NCI-H146 treated with DMSO at 0.1 percent for 48 hours (cell line): ENCODE data around the gene ARHGEF37.
"Not testable (repeated sequence)": the region's sequence is repeated elsewhere in the genome, so short reads cannot be mapped to it uniquely, and the experiment has no call there.

Experiments used
- DNase-seq: peaks from one replicate; lab custom pipeline; 2025; ENCODE audit not compliant: unreplicated experiment; lab: John Stamatoyannopoulos, UW

ARHGEF37 gene

DNA sequence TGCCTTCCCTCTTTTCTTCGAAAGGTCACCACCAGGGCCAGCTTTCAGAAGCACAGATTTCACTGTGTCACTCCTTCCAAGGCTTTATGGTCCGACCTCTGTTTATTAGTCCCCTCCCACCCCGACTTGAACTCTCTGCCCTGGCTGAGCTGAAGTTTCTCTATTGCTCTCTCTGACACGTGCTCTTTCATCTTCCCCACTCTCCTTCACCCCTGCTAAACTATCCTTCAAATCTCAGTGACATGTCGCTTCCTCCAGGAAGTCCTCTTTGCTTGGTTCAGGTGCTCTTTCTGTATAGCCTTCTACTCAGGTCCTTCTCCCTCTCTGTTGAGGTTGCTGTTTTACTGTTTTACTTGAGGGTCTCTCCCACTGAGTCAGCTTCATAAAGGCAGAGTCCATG lies 64.4 kb downstream of the ARHGEF37 start:
- no peak for DNase-seq

DNA sequence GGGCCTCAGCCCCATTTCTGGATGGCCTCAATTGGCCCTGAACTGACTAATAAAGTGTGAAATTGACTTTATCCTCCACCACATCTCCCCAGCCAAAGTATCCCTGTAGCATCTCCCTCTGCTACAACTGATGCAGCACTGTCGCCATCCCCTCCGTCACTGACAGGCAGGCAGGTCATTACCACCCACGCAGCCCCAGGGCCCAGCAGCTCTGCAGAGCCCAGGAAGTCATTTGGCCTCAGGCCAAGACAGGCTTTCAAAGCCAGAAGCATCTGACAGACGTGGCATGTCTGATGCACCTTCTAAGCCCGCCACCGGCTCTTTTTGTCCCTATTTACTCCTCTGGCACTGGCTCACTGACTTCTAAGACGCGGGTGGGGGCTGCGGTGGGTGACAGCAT lies 65.3 kb downstream of the ARHGEF37 start:
- peak; percentile 37 for DNase-seq

DNA sequence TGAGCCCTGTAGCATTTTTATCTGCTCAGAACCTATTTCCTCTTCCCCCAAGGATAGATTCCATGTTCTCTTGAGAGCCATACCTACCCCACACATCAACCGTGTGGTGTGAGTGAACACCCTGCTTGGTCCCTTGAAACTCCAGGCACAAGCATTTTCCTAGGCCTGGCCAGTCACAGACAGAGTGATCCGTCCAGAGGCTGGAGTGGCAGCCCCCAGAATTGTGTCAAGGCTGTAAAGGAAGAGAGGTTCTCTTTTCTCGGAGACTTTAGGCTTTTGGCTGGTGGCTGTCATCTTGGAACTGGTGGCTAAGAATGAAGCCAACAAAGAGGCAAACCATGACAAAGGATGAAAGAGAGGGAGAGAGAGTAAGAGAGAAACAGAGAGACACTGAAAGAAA lies 66.0 kb downstream of the ARHGEF37 start:
- DNase-seq = no peak

DNA sequence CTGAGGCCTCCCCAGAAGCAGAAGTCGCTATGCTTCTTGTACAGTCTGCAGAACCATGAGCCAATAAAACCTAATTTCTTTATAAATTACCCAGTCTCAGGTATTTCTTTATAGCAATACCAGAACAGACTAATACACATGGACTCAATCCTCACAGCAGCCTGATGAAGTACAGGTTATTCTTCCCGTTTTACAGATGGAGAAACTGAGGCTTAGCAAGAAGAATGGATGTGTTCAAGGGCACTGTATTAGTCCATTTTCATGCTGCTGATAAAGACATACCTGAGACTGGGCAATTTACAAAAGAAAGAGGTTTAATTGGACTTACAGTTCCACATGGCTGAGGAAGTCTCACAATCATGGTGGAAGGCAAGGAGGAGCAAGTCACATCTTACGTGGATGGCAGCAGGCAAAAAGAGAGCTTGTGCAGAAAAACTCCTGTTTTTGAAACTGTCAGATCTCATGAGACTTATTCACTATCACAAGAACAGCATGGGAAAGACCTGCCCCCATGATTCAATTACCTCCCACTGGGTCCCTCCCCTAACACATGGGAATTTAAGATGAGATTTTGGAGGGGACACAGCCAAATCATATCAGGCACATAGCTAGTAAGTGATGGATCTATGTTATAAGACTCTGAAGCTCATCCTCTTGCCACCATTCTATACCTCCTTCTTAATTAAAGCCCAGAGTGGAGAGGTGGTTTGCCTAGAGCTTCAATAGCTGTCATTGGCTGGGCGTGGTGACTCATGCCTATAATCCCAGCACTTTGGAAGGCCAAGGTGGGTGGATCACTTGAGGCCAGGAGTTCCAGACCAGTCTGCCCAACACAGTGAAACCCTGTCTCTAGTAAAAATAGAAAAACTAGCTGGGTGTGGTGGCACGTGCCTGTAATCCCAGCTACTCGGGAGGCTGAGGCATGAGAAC lies 67.4 kb downstream of the ARHGEF37 start:
- not testable (repeated sequence) for DNase-seq

DNA sequence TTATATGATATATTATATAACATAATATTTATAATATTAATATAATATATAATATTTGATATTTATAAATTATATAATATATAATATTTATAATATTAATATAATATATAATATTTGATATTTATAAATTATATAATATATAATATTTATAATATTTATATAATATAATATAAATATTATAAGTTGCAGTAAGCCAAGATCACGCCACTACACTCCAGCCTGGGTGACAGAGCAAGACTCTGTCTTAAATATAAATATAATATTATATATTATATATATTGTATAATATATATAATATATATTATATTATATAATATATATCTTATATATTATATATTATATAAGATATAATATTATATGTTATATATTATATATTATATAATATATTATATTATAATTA lies 68.4 kb downstream of the ARHGEF37 start:
- not testable (repeated sequence) for DNase-seq

DNA sequence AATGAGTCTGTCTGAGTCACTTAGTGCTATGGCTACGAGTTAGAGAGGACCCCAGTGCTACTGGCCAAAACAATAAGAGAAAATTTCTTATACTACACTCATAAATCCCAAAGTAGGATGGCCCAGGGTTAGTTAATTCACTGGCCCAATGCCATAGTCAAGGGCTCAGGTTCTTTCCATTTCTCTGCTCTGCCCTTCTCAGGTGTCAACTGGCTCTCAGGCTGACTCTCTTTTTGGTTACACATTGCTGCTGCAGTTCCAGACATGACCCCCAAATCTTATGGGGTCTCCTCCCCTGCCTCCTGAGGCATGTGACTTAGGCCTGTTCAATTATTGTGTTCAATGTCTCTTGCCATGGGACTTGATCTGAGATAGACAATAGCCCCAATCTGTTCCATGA lies 70.4 kb downstream of the ARHGEF37 start:
- DNase-seq = no peak

DNA sequence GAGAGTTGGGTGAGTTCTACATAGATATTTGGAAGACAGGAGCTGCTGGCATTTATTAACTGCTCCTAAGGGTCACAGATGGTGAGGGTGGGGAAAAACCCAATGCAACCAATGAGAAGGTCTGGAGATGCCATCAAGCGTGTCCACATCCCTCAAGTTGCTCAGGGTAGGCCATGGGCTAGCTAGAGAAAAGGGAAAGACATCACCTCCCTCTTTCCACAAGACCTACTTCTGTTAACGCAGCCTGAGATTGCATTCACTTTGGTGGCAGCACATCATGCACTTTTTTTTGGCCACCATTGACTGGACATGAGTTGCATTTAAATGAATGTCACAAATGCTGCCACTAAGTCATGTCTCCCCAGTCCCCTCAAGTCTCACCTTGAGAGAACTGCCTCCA lies 71.4 kb downstream of the ARHGEF37 start:
- DNase-seq = no peak

DNA sequence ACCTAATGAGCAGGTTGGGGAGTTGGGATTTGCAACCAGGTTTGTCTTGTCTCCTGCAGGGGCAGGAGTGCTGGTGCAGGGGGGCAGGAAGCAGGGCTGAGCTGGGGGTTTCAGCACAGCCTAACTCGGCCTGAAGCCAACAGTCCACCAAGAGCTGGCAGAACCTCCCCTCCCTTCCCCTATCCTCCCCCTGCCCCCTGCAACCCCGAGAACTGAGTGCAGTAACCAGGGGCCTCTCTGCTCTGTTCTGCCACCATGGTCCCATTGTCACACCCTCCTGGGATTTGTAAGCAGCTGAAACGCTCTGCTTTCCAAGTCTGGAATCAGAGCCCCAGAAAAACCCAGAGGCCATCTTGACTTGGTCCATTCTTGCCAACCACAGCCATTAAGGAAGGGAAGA lies 72.9 kb downstream of the ARHGEF37 start:
- DNase-seq = no peak

DNA sequence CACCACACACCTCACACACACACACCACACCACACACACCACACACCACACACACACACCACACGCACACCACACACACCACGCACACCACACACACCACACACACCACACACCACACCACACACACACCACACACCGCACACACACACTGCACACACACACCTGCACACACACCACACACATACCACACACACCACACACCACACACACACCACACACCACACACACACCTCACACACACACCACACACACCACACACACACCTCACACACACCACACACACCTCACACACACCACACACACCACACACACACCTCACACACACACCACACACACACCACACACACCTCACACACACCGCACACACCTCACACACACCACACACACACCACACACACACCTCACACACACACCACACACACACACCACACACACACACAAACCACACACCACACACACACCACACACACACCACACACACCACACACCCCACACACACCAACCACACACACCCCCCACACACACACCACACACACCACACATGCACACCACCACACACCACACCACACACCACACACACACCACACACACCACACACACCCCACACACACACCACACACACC lies 73.7 kb downstream of the ARHGEF37 start:
- no peak for DNase-seq

DNA sequence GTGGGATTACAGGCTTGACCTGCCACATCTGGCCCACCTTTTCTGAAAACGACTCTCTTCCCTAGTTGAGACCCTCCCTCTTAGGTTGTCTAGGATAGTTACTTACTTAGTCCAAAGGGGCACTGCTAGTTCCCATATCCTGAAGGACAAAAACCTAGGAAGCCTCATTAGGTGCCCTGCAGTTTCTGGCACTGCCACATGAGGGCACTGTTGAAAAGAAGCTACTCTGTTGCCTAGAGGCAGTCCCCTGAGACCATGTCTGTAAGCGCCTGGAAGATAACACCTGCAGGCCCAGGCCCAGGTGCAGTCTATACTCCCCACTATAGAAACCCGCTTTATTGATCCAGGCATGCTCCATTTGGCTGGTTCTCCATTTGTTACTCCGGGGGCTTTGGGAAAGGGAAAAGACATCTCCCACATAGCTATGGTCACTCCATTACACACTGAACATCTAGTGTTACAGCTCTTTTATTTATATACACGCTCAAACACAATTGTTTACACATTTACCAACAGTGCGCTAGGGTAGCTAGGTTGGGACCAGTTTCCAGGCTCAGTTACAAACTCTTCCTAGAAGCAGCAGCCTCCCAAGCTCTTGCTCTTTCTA lies 75.4 kb downstream of the ARHGEF37 start:
- peak; percentile 29 for DNase-seq

DNA sequence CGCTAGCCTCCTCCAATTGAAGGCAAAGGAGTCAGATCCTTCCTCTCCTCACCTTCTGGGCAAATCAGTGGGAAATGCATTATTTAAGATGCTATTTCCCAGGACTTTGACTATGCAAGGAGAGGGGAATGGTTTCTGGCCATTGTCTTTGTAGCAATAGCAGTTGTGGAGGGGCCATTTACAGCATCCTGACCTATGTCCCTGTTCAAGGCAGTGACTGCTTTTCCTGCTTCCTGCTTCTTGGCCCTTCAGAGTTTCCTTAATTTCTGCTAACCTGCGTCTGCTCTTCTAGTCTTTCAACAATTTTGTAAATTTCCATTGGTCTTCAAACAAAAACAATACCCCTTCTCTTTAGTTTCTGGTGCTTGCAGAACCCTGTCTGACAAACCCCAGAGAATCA lies 76.0 kb downstream of the ARHGEF37 start:
- DNase-seq = no peak

DNA sequence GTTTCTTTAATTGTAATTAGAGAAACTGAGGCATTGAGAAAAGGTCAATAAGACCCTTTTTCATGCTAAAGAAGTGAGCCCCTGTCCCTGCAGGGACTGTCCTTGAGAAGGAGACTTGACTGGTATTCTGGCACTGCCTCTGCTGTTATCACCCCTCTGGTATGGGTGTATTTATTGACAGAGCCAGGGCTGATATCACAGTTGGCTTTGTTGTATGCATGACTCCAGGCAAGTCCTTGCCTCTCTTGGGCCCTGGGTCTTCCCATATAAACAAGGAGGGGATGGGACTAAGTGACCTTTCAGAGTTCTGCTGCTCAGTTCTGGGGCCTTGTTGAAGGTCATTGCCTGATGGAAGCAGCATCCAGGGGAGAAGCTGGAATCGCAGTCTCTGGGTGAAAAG lies 77.0 kb downstream of the ARHGEF37 start:
- no peak for DNase-seq

DNA sequence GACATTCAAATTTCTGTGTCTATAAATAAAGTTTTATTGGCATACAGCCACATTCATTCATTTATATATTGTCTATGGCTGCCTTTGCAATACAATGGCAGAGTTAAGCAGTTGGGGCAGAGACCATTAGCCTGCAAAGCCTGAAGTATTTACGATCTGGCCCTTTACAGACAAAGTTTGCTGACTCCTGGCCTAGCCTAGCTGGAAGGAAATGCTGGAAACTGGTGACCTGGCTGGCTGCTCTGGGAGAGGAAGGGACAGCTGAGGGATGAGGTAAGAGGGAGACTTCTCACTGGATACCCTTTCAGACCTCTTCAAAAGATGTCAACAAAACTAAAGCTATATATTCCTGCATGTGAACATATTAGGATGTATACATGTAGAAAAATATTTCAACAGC lies 82.8 kb downstream of the ARHGEF37 start:
- DNase-seq = no peak

DNA sequence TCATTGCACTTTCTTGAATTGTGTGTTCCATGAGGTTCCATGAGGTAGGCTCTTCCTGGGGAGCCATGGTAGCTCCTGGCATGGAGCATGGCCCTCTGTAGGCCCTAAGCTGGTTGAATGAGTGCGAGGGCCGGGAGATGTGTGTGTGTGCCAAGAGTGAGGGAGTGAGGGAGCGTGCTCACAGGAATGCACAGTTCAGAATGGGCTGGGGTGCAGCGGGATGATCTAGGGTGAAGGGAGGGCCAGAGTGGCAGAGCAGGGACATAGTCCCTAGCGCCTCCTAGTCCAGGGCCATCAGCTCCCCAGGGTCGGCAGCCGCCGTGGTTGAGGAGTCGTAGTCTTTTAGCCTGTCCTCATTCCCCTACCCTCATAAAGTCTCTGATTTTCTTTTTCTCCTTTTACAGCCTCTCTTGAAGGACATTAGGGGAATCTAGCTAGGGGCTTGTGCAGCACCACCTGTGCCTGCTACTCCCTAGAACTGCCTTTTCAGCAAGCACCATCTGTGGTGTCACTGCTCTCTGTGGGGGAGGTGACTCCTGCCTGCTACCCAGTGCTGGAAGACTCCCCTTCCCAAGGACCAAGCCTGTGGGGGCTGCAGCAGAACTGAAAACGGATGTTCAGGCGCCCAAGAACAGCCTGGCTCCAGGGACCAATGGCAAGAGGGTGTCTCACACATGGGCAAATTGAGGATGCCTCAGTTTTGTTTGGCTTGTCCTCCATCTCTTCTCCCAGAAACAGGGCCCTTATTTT lies 83.5 kb downstream of the ARHGEF37 start:
- no peak for DNase-seq

DNA sequence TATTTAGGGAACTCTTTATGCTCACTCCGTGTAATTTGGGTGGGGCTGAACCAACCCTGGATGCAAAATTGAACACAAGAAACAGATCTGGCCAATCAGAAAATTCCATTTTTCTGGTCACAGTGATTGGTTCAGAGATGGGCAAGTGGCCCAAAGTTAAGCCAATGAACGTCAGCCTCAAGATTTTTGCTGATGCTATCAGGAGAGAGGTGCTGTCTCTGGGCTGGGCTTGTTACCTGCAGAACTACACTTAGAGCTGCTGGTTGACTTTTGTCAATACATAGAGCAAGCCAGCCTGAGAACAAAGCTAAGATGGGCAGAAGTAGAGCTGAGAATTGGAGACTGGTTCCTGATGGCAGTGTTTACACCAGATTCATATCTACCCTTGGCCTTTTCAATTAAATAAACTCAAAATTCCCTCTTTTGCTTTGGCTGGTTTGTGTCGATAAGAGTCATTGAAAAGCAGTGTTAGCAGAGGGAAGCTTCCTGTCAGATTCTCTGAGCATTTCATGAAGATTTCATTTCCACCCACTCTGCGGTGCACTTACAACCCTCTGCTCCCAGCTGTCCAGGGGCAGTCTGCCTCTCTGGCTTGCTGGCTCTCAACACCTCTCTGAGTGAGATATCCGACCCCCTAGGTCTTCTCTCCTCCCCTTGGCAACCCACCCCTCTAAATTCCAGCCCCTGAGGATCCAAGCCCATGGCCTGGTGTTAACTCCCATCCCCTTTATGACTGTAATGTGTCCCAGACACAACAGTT lies 84.3 kb downstream of the ARHGEF37 start:
- no peak for DNase-seq

DNA sequence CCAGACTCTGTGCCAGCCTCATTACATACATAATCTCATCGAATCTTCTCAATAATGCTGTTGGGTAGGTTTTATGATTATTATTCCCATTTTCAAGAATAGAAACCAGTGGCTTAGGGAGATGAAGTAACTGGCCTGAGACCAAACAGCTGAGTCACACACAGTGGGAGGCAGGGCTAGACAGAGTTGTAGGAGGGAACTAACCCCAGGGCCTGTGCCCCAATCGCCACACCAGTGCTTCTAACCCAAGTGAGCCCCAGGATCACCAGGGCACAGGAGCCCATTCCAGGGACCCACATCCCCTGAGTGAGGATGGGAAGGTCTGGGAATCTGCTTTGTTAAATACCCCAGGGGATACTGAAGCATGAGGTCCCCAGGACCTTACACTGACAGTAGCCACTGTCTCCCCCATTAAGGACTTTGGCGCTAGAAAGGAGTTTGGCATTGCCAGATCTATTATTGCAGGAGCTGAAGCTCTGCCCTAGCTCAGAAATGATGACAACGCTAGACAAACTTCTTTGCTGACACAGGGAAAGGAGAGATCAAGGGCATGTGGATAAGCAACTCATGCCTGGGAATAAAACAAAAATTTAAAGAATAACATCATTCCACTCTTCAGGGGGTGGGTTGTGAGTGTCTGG lies 85.0 kb downstream of the ARHGEF37 start:
- DNase-seq = no peak

DNA sequence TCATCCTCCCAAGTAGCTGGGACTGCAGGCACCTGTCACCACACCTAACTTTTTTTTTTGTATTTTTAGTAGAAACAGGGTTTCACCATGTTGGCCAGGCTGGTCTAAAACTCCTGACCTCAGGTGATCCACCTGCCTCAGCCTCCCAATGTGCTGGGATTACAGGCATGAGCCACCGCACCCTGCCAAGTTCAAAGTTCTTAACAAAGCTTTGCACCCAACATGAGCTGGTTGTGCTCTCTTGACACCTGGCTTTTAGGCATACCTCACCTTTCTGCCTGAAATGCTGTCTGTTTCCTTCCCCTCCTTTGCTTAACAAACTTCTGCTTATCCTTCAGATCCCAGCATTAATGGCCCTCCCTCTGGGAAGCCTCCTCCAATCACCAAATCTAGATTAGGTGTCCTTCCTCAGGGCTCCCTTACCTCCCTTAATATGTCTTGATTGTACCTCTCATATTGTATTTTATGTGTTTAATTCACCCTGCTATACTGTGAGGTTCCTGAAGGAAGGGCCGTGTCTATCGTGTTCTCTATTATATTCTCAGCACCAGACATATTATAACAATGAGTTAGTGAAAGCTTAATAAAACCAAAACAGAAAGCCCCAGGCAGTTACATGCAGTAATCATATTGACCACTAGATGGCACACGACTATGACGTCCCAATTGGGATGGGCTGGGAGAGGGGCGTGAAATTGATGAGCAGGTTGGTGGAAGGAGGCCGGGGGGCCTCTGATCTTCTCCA lies 86.0 kb downstream of the ARHGEF37 start:
- no peak for DNase-seq

DNA sequence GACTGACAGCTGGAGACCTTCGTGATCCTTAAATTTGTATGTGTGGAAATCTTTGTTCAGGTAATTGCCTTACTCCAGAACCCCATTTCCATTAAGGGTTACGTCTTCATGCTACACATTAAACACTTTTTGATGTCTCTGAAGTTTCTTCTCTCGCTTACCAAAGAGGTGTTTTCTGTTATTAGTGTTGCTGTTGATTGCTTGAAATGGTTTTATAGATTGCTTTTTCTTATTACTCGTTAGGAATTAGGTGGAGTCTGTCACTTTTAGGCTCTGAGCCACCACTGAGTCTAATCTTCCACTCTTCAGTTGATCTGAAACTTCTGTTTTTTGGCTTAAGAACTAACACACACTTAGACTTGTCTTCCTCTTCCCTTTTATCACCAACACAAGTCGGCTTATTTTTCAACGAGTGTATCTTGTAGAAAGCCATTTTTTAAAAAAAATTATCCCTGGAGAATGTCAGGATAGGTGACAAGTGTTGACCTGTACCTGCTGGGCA lies 86.6 kb downstream of the ARHGEF37 start:
- no peak for DNase-seq

DNA sequence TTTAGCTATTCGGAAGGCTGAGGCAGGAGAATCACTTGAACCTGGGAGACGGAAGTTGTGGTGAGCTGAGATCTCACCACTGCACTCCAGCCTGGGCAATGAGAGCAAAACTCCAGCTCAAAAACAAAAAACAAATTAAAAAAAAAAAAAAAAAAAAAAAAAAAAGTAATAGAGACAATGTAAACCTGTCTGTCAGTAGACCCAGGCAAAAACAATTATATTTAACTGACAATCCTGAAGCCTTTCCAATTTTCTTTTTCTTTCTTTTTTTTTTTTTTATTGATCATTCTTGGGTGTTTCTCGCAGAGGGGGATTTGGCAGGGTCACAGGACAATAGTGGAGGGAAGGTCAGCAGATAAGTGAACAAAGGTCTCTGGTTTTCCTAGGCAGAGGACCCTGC lies 88.0 kb downstream of the ARHGEF37 start:
- DNase-seq = not testable (repeated sequence)
